HG03135 (cell line): ENCODE measurements around the gene SLC7A8.
"Not testable (repeated sequence)": the region's sequence is repeated elsewhere in the genome, so short reads cannot be mapped to it uniquely, and the experiment has no call there.

ENCODE experiments used
- ATAC-seq: cut with Tn5 transposase; IDR thresholded peaks from one replicate; pipeline ENCODE4 v1.9.1; 2021; ENCODE audit warnings: mild to moderate bottlenecking, moderate library complexity; ENCODE audit not compliant: unreplicated experiment

The SLC7A8 gene

DNA sequence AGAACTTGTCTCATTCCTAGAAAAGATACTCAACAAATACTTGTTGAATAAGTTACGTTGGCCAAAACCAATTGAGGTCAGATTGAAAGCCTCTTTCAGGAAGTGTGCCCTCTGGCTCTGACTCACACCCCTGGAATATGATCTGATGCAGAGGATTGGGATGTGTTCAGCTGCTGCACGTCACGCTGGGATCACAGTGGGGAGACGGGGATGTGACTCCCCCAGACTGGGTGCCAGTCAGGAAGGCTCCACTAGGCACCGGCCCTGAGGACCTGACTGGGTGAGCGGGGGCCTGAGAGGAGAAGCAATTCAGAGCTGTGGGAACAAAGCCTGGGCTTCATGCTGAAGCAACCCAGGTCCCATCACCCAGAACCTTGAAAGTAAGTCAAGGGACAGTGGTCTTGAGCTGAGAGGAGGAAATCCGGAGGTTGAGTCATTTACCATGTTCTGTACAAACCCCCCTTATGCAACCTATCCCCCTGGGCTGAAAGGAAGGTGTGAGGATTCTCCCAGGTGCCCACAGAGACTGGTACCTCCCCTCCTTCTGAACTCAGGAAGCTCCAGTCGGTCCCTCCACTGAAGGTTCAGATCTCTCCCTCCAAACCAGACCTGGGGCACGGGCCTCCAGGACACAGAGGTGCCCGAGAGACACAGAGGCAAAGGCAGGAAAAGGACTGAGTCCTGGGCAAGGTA, 68.3 kb downstream of the SLC7A8 start:
- no peak for ATAC-seq

- ATAC-seq, result no peak
These were observed 68.8 kb downstream of the SLC7A8 start for GRCh38 chr14:23114669-23115038.

DNA sequence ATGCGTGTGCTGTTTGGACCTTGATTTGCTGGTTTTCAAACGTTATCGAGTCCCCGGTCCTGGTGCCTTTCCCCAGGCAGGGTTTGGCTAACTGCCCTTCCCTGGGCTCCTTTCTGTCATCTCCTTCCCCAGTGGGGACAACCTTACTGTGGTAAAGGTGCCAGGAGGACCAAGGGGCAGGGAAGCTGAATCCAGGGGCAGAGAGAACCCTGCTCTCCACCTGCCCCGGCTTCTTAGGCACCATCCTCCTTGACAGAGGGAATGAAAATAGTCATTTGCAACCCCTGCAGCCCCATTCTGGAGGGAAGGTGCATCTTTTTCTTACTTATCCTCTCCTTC, 69.4 kb downstream of the SLC7A8 start:
- no peak for ATAC-seq

GRCh38 chr14:23113431-23114119, 69.9 kb downstream of the SLC7A8 start:
- no peak for ATAC-seq

DNA sequence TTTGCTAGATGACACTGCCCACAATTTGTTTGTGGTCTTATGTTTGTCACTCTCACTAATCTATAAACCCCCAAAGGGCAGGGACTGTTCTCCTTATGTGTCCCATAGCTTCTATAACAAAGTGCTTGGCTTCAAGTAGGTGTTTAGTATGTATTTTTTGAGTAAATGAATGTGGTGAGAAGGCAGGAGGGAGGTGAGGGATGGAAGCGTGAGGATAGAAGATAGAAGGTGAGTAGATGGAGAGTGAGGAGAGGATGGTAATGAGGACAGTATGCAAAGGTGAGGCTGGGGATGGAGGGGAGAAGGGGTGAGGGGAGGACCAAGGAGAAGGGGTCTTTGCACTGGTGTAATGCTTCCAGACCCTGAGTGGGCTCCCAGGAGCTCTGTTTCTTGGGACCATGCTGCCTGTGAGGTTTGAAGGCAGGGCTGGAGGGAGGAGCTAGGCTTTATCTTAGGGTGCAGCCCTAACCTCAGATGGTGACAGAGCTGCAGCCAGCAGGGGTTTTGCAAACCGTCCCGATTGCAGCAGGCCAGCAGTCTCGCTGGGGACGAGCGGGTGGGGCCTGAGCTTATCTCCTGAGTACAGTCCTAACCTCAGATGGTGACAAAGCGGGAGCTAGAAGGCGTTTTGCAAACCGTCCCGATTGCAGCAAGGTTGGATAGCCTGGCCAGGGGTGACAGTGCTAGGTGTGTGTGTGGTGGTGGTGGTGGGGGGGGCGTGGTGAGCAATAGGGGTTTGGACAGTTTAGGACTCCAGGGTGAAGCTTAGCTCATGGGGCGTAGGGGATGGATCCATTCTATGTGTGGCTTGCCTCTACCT, 70.9 kb downstream of the SLC7A8 start:
- no peak for ATAC-seq

DNA sequence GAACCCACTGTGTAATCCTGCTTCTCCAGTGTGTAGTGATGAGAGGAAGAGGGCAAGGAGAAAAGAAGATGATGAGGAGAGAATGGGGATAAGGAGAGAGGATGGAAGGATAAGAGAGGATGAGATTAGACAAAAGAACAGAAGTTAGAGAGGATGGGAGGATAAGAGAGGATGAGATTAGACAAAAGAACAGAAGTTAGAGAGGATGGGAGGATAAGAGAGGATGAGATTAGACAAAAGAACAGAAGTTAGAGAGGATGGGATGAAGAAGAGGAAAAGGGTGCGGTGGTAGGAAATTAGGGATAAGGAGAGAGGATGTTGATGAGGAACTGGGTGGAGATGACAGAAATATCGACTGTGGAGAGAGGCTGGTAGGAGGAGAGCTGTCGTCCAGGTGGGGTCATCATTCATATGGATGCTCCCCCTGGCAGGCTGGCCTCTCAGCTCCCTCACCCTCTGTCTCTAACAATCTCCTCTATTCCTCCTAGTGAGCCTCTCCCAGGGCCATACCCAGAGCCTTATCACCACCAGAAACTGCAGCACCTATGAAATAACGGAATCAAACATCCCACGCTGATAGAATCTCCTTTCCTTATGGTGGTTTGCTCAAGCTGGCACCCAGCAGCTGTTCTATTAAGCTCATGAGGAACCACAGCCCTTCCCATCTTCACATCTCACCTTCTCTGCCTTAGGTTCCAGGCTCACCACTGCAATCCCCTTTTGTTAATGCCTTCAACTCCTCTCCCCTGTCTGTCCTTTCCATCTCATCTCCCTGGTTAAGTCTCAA, 72.7 kb downstream of the SLC7A8 start:
- no peak for ATAC-seq

DNA sequence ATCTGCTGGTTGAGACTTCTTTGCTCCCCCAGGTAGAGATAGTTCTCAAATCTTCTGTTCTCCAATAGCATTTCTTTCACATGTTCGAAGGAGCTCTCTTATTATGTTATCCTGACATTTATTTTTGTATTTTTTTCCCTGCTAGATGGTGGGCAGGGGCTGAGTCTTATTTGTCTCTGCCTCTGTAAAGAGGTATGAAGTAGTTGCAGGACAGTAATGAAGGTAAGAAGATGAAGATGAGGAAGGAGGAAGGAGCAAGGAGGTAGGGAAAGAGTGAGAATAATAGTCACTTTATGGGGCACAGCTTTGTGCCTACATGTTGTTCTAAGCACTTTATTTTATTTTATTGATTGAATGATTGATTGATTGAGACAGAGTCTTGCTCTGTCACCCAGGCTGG, 73.7 kb downstream of the SLC7A8 start:
- no peak for ATAC-seq

DNA sequence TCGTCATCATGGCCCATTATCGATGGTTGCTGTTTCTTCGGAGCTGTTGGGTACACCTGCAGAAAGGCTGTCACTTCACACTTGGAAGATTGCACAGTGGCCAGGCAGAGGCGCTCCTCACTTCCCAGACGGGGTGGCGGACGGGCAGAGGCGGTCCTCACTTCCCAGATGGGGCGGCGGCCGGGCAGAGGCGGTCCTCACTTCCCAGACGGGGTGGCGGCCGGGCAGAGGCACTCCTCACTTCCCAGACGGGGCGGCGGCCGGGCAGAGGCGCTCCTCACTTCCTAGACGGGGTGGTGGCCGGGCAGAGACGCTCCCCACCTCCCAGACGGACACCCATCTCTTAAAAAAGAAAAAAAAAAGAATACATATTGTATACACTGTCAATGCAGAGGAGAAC, 75.3 kb downstream of the SLC7A8 start:
- not testable (repeated sequence) for ATAC-seq

DNA sequence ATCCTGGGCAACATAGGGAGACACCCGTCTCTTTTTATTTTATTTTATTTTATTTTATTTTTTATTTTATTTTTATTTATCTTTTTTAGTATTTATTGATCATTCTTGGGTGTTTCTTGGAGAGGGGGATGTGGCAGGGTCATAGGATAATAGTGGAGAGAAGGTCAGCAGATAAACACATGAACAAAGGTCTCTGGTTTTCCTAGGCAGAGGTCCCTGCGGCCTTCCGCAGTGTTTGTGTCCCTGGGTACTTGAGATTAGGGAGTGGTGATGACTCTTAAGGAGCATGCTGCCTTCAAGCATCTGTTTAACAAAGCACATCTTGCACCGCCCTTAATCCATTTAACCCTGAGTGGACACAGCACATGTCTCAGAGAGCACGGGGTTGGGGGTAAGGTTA, 75.8 kb downstream of the SLC7A8 start:
- ATAC-seq, result not testable (repeated sequence)

DNA sequence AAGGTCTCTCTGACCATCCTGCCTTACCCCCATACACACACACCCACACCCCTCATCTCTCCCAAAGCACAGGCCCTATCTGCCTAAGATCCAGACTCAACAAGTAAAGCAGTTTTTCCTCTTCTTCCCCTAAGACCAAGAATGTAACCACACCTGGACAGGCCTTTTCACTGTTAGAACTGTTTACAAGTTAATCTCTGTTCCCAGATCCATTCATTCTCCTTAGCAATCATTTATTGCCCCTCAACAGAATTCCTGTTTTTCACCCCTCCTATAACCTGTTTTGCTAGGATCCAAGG, 76.8 kb downstream of the SLC7A8 start:
- ATAC-seq, result no peak

- ATAC-seq, result no peak
These were observed 78.1 kb downstream of the SLC7A8 start for GRCh38 chr14:23105348-23105824.

GRCh38 chr14:23104591-23105347, 78.7 kb downstream of the SLC7A8 start, which contains the start of gene CIROP:
Gene CIROP (minus strand): TSS chr14:23104989. CDS start chr14:23104920, 69 bp downstream.
- no peak for ATAC-seq

DNA sequence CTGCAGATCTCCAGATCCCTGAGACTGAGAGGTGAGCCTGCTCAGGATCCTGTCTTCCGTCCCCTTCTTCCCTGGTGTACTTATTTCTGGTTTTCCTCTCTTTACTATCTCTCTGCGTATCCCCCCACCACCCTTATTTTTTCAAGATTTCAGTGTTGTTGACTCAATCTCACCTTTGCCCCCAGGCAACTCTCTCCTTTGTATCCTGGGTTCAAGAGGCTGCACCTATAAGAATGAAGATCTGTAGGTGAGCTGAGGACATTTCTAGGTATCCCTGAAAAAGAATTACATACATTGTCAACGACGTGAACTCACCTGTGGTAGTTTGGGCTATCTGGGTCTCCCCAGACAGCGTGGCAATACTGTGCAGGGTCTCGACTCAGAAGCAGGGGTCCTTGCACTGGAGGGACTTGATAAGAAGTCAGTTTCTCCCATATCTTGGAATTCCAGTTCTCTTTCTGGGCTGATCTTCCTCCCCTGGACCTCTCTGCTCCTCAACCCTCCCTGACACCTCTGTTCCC, 79.3 kb downstream of the SLC7A8 start:
- no peak for ATAC-seq

DNA sequence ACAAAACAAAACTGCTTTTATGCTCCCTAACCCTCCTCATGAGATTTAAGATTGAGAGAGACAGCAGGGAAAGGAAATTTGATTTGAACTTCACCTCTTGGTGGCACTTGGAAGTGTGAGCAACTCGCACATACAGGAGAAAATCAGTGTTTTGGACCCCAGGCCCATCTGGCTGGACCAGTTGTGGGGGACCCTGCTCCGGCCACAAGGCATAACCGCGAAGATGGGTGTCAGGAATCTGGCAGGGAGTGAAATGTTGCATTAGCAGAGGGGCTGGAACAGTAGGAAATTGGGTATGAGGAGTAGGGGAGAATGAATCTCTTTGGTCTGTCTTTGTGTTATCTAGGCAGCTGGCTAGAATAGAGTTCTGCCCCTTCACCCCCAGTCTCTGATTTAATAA, 79.9 kb downstream of the SLC7A8 start:
- ATAC-seq, result no peak

DNA sequence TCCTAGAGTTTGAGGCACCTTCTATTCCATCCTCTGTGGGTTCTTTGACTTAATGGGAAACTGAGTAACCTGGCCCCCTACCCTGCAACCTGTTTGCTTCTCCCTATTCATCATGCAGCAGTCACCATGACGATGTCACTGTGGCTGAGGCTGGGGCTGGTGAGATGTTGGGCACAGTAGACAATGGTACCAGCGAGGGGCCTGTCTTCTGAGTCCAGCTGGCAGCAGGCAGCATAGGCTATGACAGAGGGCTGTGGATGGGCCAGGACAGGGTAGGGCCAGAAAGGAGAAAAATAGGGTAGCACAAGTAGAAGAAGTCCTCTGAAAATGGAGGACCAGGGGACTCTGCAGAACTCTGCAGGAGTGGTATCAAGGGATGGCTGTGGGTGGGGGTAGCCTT, 80.7 kb downstream of the SLC7A8 start:
- ATAC-seq, result no peak

GRCh38 chr14:23101986-23102625, 81.4 kb downstream of the SLC7A8 start:
- no peak for ATAC-seq

- no peak for ATAC-seq
These were observed 82.1 kb downstream of the SLC7A8 start for GRCh38 chr14:23101213-23101970.

DNA sequence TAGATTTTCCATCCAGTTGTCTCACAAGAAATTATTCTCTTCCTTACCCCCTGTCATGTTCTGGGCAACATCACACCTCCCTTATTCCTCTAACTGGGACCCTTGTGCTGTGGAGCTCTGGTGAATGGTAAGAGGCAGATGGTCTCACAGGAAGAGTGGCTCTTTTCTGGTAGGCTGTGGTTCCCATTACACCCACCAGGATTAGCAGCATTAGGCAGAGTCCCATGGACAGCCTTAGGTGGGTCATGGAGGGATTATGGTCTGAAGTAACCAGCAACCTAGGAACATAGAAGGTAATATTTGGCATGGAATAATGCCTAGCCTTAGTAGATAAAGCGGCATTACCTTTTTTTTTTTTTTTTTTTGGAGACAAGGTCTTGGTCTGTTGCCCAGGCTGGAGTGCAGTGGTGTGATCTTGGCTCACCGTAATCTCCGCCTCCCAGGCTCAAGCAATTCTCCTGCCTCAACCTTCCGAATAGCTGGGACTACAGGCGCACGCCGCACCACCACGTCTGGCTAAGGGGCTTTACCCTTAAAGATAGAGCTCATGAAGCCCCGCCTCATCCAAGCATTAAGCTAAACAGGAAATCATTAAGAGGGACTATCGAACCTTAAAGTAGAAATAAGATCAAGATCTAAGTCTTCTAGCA, 84.1 kb downstream of the SLC7A8 start:
- no peak for ATAC-seq
